ENCODE data around the gene SLC35D2.

DNA sequence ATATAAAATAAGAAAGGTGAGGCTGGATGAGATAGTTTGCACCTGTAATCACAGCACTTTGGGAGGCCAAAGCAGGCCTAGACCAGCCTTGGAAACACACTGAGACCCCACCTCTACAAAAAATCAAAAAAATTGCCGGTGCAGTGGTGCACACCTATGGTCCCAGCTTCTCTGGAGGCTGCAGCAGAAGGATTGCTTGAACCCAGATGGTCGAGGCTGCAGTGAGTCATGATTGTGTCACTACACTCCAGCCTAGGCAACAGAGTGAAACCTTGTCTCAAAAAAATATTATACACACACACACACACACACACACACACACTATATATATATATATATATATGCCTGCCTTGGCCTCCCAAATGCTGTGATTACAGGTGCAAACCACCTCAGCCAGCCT is 1.3 kb downstream of the SLC35D2 start:
- TF ChIP-seq, protein P1, sequence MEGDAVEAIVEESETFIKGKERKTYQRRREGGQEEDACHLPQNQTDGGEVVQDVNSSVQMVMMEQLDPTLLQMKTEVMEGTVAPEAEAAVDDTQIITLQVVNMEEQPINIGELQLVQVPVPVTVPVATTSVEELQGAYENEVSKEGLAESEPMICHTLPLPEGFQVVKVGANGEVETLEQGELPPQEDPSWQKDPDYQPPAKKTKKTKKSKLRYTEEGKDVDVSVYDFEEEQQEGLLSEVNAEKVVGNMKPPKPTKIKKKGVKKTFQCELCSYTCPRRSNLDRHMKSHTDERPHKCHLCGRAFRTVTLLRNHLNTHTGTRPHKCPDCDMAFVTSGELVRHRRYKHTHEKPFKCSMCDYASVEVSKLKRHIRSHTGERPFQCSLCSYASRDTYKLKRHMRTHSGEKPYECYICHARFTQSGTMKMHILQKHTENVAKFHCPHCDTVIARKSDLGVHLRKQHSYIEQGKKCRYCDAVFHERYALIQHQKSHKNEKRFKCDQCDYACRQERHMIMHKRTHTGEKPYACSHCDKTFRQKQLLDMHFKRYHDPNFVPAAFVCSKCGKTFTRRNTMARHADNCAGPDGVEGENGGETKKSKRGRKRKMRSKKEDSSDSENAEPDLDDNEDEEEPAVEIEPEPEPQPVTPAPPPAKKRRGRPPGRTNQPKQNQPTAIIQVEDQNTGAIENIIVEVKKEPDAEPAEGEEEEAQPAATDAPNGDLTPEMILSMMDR (conservative IDR thresholded peaks at IDR 0.05; ENCODE audit: low read length): no peak
- no peak for TF ChIP-seq EZH2phosphoT487 (IDR thresholded peaks at IDR 0.05; ENCODE audit: borderline replicate concordance)
